GM12878 (cell line): Measurements from ENCODE around the gene SPATA2.

Source experiments
- CHD4 ChIP-seq: fragments of 200-600 bp; sonication (generic); IDR thresholded peaks from 2 replicates; pipeline ENCODE4 v1.6.1; 2016; ENCODE audit warnings: mild to moderate bottlenecking
- JUNB ChIP-seq: IDR thresholded peaks from 2 replicates; pipeline ENCODE4 v1.6.1; 2016; ENCODE audit warnings: antibody characterized with exemption, mild to moderate bottlenecking
- JUND ChIP-seq: IDR thresholded peaks from 2 replicates; pipeline ENCODE4 v1.6.1; 2012; ENCODE audit warnings: low read depth, mild to moderate bottlenecking, low read length, improper control_type of control experiment, moderate library complexity
- POLR2A ChIP-seq: IDR thresholded peaks from 2 replicates; pipeline ENCODE4 v1.6.1; 2011; ENCODE audit warnings: low read depth, mild to moderate bottlenecking, low read length
- SP1 ChIP-seq: IDR thresholded peaks from one replicate; pipeline ENCODE4 v1.6.1; 2011; ENCODE audit warnings: low read depth, low read length
- SREBF2 ChIP-seq: IDR thresholded peaks from 2 replicates; pipeline ENCODE4 v1.6.1; 2012; ENCODE audit warnings: mild to moderate bottlenecking, low read length
- TCF12 ChIP-seq: IDR thresholded peaks from 2 replicates; pipeline ENCODE4 v1.6.1; 2011; ENCODE audit warnings: low read depth, mild to moderate bottlenecking, low read length
- TF ChIP-seq, protein P1 (sequence below), 3 experiments: IDR thresholded peaks in 2 of 3; conservative IDR thresholded peaks in 1 of 3; 2 replicates each; pipeline ENCODE4 v1.5.1; 2011; ENCODE audit warnings: low read depth in 3 of 3, low read length in 3 of 3, mild to moderate bottlenecking in 3 of 3, control low read depth in 2 of 3, moderate library complexity in 2 of 3, inconsistent platforms in 1 of 3, mixed read lengths in 1 of 3; ENCODE audit not compliant: control insufficient read depth in 2 of 3, insufficient read depth in 1 of 3; ENCODE audit errors: extremely low read depth in 1 of 3
- TF ChIP-seq, protein P2 (sequence below): IDR thresholded peaks from 2 replicates; pipeline ENCODE4 v1.6.1; 2011; ENCODE audit warnings: low read depth, mild to moderate bottlenecking, low read length, moderate library complexity, borderline replicate concordance; ENCODE audit errors: extremely low read depth

DNA sequence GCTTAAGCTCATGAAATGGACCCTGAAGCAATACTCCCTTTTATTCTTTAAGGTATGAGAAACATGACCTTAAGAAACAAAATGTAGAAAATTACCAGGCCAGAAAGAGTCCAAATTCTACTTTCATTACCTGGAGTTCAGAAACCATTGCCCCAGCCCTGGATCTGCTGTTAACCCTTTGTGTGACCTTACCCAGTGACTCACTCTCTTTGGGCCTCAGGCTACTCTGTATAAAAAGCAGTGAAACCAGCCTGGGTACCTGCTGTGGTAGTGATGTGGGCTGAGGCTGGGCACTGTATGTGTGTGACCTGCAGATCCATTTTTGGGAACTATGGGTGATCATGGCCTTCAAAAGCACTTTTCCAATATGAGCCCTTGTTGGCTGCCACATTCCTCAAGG, 55.5 kb downstream of the SPATA2 start:
- TF ChIP-seq, protein P1, sequence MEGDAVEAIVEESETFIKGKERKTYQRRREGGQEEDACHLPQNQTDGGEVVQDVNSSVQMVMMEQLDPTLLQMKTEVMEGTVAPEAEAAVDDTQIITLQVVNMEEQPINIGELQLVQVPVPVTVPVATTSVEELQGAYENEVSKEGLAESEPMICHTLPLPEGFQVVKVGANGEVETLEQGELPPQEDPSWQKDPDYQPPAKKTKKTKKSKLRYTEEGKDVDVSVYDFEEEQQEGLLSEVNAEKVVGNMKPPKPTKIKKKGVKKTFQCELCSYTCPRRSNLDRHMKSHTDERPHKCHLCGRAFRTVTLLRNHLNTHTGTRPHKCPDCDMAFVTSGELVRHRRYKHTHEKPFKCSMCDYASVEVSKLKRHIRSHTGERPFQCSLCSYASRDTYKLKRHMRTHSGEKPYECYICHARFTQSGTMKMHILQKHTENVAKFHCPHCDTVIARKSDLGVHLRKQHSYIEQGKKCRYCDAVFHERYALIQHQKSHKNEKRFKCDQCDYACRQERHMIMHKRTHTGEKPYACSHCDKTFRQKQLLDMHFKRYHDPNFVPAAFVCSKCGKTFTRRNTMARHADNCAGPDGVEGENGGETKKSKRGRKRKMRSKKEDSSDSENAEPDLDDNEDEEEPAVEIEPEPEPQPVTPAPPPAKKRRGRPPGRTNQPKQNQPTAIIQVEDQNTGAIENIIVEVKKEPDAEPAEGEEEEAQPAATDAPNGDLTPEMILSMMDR (IDR thresholded peaks at IDR 0.05 in 2 of 3, conservative IDR thresholded peaks at IDR 0.05 in 1 of 3; ENCODE audit: control insufficient read depth in 2 of 3, extremely low read depth in 1 of 3, insufficient read depth in 1 of 3, low read depth in 3 of 3, low read length in 3 of 3), result no peak
- no peak for TF ChIP-seq CHD4
- no peak for TF ChIP-seq JUND
- TF ChIP-seq JUNB, result no peak
- TF ChIP-seq SP1, result no peak
- TF ChIP-seq TCF12, result no peak
- TF ChIP-seq POLR2A, result no peak
- TF ChIP-seq SREBF2, result no peak
- TF ChIP-seq, protein P2, sequence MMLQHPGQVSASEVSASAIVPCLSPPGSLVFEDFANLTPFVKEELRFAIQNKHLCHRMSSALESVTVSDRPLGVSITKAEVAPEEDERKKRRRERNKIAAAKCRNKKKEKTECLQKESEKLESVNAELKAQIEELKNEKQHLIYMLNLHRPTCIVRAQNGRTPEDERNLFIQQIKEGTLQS, result no peak
